HepG2 (cell line): ENCODE measurements around the gene CCR2. TPM values are rescaled to one million over a fixed set of nuclear protein-coding genes. Genes with fewer than 3 reads are reported as not detected.

Source experiments
- ATAC-seq: fragments of 200-7000 bp; cut with Tn5 transposase; 3 replicates; pipeline ENCODE4 v1.9.1; 2020; ENCODE audit warnings: mild to moderate bottlenecking, moderate library complexity
- BruUV-seq: library from RNA; stranded (reverse); fragments of 400-500 nt; replicated peaks from 2 replicates; lab custom pipeline; 2021; lab: Mats Ljungman, UMichigan
- CTCF ChIA-PET: fragments of 300-600 bp; formaldehyde crosslinking; extraction: SDS; loops from one replicate; lab custom pipeline; 2021; ENCODE audit warnings: low total read pairs, inconsistent platforms, low intra/inter-chr PET ratio; lab: Yijun Ruan, JAX
- POLR2A ChIA-PET: fragments of 350-600 bp; sonication (Branson Sonifier 250); formaldehyde crosslinking; loops from one replicate; lab custom pipeline; 2020; ENCODE audit warnings: antibody characterized with exemption, inconsistent platforms; lab: Yijun Ruan, JAX
- DNase-seq: peaks from one replicate; pipeline ENCODE4 v3.0.0-alpha.2; 2015; ENCODE audit warnings: low spot score
- FAIRE-seq: peaks from 3 replicates; lab custom pipeline; 2011; peaks lifted over from hg19 to GRCh38; lab: Jason Lieb, UNC
- H2AFZ ChIP-seq: one replicate; pipeline ENCODE4 v1.6.1; 2011; ENCODE audit warnings: low read length, inconsistent platforms
- H3K27ac ChIP-seq: fragments of 300-600 bp; 3 replicates; pipeline ENCODE4 v1.8.0; 2011; ENCODE audit warnings: mixed run types, mild to moderate bottlenecking, mixed read lengths, low read length, inconsistent platforms; ENCODE audit not compliant: insufficient read depth; ENCODE audit errors: extremely low read length
- H3K27me3 ChIP-seq, 2 experiments: fragments of 200-600 bp in 1 of 2; 2 replicates in 1 of 2; 3 replicates in 1 of 2; pipeline versions ENCODE4 v1.6.0 to v1.8.0; 2011; ENCODE audit warnings: low read length in 2 of 2, mild to moderate bottlenecking in 2 of 2, moderate library complexity in 2 of 2, inconsistent platforms in 1 of 2; ENCODE audit not compliant: insufficient read depth in 2 of 2, control insufficient read depth in 1 of 2
- H3K36me3 ChIP-seq, 2 experiments: fragments of 200-600 bp in 1 of 2; replicated peaks in 1 of 2; 2 replicates in 1 of 2; 3 replicates in 1 of 2; pipeline versions ENCODE4 v1.5.1 to v1.8.0; 2011; ENCODE audit warnings: low read length in 2 of 2, inconsistent platforms in 1 of 2; ENCODE audit not compliant: insufficient read depth in 2 of 2, control insufficient read depth in 1 of 2
- H3K4me1 ChIP-seq: 2 replicates; pipeline ENCODE4 v1.5.1; 2012; ENCODE audit warnings: low read length, inconsistent platforms; ENCODE audit not compliant: insufficient read depth
- H3K4me2 ChIP-seq: 2 replicates; pipeline ENCODE4 v1.6.0; 2011; ENCODE audit warnings: low read depth, low read length, inconsistent platforms
- H3K4me3 ChIP-seq, 3 experiments: fragments of 200-600 bp in 1 of 3; sonication (generic), shearing (Covaris generic) in 1 of 3; replicated peaks in 1 of 3; 2 replicates each; pipeline ENCODE4 v1.5.1; 2011 to 2016; ENCODE audit warnings: low read length in 3 of 3, inconsistent platforms in 2 of 3, low read depth in 2 of 3, mild to moderate bottlenecking in 2 of 3, control low read depth in 1 of 3, mixed read lengths in 1 of 3; ENCODE audit not compliant: insufficient read depth in 1 of 3
- H3K79me2 ChIP-seq: one replicate; pipeline ENCODE4 v1.6.1; 2011; ENCODE audit warnings: low read length, inconsistent platforms; ENCODE audit not compliant: insufficient read depth
- H3K9ac ChIP-seq: 2 replicates; pipeline ENCODE4 v1.6.0; 2011; ENCODE audit warnings: mild to moderate bottlenecking, low read depth, low read length, inconsistent platforms; ENCODE audit not compliant: insufficient read depth
- H3K9me3 ChIP-seq: 2 replicates; pipeline ENCODE4 v1.5.1; 2012; ENCODE audit warnings: mild to moderate bottlenecking, low read length
- H4K20me1 ChIP-seq: 2 replicates; pipeline ENCODE4 v1.6.0; 2011; ENCODE audit warnings: inconsistent platforms, mild to moderate bottlenecking, low read length, moderate library complexity; ENCODE audit not compliant: insufficient read depth
- GFI1 ChIP-seq: sonication (generic); formaldehyde crosslinking; IDR thresholded peaks from 2 replicates; pipeline ENCODE4 v1.5.0; 2020; ENCODE audit warnings: missing genetic modification reagents, mild to moderate bottlenecking, borderline replicate concordance
- GLI4 ChIP-seq: sonication (generic); formaldehyde crosslinking; IDR thresholded peaks from 2 replicates; pipeline ENCODE4 v1.5.1; 2020; ENCODE audit warnings: missing genetic modification reagents, mild to moderate bottlenecking, moderate library complexity, borderline replicate concordance
- HOXA5 ChIP-seq: sonication (generic); formaldehyde crosslinking; IDR thresholded peaks from 2 replicates; pipeline ENCODE4 v1.4.0; 2020; ENCODE audit warnings: missing genetic modification reagents
- KDM5A ChIP-seq: fragments of 200-600 bp; sonication (generic); IDR thresholded peaks from 2 replicates; pipeline ENCODE4 v1.7.0; 2018; ENCODE audit warnings: antibody characterized with exemption, mild to moderate bottlenecking, low read length, borderline replicate concordance
- KLF15 ChIP-seq: sonication (generic); formaldehyde crosslinking; IDR thresholded peaks from 2 replicates; pipeline ENCODE4 v1.8.1; 2023; ENCODE audit warnings: borderline replicate concordance, mild to moderate bottlenecking, inconsistent platforms, missing genetic modification reagents, mixed read lengths
- NCOA1 ChIP-seq: sonication (generic); formaldehyde crosslinking; IDR thresholded peaks from 2 replicates; pipeline ENCODE4 v1.9.0; 2021; ENCODE audit warnings: missing genetic modification reagents
- SMAD1 ChIP-seq: sonication (generic); formaldehyde crosslinking; IDR thresholded peaks from 2 replicates; pipeline ENCODE4 v1.4.0; 2020; ENCODE audit warnings: missing genetic modification reagents, low read depth, mild to moderate bottlenecking, borderline replicate concordance
- TCF7 ChIP-seq: sonication (generic); IDR thresholded peaks from 2 replicates; pipeline ENCODE4 v1.6.1; 2016; ENCODE audit warnings: antibody characterized with exemption, low read depth
- ZKSCAN5 ChIP-seq: sonication (generic); formaldehyde crosslinking; IDR thresholded peaks from 2 replicates; pipeline ENCODE4 v1.5.1; 2020; ENCODE audit warnings: mild to moderate bottlenecking, missing genetic modification reagents
- ZNF567 ChIP-seq: sonication (generic); formaldehyde crosslinking; IDR thresholded peaks from 2 replicates; pipeline ENCODE4 v1.8.1; 2023; ENCODE audit warnings: mild to moderate bottlenecking, missing genetic modification reagents, borderline replicate concordance
- ZNF615 ChIP-seq: sonication (generic); formaldehyde crosslinking; IDR thresholded peaks from 2 replicates; pipeline ENCODE4 v1.5.0; 2020; ENCODE audit warnings: mild to moderate bottlenecking, missing genetic modification reagents, borderline replicate concordance
- WGBS: methylation state at CpG from one replicate; pipeline ENCODE4 v1.1.6; 2017; ENCODE audit warnings: low lambda C conversion rate; 5-methylcytosine and 5-hydroxymethylcytosine counted together
- in situ Hi-C: cut with HindIII; loops from 2 replicates; pipeline ENCODE4 v1.10.0; 2017; ENCODE audit warnings: low pct_unique_long_range_greater_than_20kb; ENCODE audit not compliant: extremely low pct_ligation_motif_present
- intact Hi-C: fragments of 100-400 bp; cut with micrococcal nuclease; formaldehyde crosslinking; loops from one replicate; pipeline ENCODE4 v1.10.0; 2022; ENCODE audit not compliant: unreplicated experiment
- polyA plus RNA-seq, 8 experiments: library from polyadenylated mRNA; depleted of rRNA in 3 of 8; stranded (reverse) in 7 of 8; unstranded in 1 of 8; fragments of >200 nt; fragmentation: Illumina TruSeq in 4 of 8; extraction: Trizol in 4 of 8; gene quantifications; 2 replicates each; pipeline versions ENCODE4 v1.2.1 to v1.2.3, GENCODE V29; 2011 to 2016; ENCODE audit warnings: low read depth in 4 of 8, missing spikeins in 1 of 8, mixed read lengths in 1 of 8; ENCODE audit not compliant: insufficient read depth in 1 of 8
- total RNA-seq, 5 experiments: library from RNA; depleted of rRNA; stranded (reverse); fragments of >200 nt; fragmentation: Illumina TruSeq; extraction: Trizol; gene quantifications; 2 replicates each; pipeline ENCODE4 v1.2.3, GENCODE V29; 2016; ENCODE audit warnings: low read depth in 1 of 5

The CCR2 gene
- total and polyA plus RNA-seq, 2 of the 13 experiments (the other 11 are each of a cell fraction or from before 2014, with no cell fraction given): not detected

DNA sequence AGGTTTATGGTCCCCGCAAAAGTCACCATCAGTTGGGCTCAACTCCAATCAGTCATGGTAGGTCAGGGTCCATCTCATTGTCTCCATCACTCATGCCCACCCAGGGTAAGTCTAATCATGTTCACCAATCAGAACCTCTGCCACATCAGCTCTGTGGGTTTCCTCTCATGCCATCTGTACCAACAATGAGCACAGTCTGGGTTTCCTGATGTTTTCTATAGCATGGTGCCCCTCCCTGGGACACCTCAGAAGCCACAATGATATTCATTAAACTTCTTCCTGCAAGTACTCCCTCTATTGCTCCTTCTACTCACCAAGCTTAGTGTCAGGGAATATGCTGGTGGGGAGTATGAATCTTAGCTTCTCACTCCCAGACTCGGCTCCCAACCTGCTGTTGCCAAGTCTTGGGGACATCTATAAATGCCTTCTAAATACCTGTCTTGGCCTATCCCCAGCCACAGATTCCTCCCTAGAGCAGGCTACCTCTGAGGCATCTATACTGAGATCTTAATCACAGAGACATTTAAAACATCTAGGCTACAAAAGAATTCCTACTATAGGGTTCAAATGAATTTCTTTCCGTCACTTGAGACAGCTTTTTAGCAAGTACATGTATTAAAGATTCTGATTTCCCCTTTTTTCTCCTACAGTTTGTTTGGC lies 5.0 kb upstream of the CCR2 start:
- in situ Hi-C loops: no loop called here
- ChIA-PET CTCF (no interaction called here), POLR2A (no interaction called here)
- Histone ChIP-seq H3K4me1 (no peaks in the 10 kb centered on the region), H3K79me2 (no peaks in the 10 kb centered on the region), H4K20me1 (no peaks in the 10 kb centered on the region), H3K9ac (no peak overlapping the region), H3K9me3 (peaks cover 5% of the 10 kb centered on the region; the same call in 1 of the 2 replicates), H3K36me3 (no peaks in the 10 kb centered on the region), H3K27me3 (no peaks in the 10 kb centered on the region; a peak in 1 of 5 replicates), H3K4me2 (no peak overlapping the region), H2AFZ (no peak overlapping the region), H3K4me3 (no peak overlapping the region), H3K27ac (no peak overlapping the region)
- 11% methylated on average over 3 of the region's 3 CpGs for WGBS
- no TSS peak for BruUV-seq
- FAIRE-seq (no peak), DNase-seq (no peak), ATAC-seq (no peak)
- TF ChIP-seq KLF15 (CRISPR knock-in tag): no peak
- TF ChIP-seq GLI4: no peak
- no peak for TF ChIP-seq ZNF567
- no peak for TF ChIP-seq HOXA5 (CRISPR knock-in tag)
- TF ChIP-seq GFI1: no peak
- no peak for TF ChIP-seq TCF7
- no peak for TF ChIP-seq KDM5A
- no peak for TF ChIP-seq ZKSCAN5 (CRISPR knock-in tag)
- no peak for TF ChIP-seq NCOA1
- no peak for TF ChIP-seq ZNF615
- TF ChIP-seq SMAD1 (CRISPR knock-in tag): no peak
- intact Hi-C loops: no loop called here
